Activated naive CD8-positive, alpha-beta T cell (primary cell): ENCODE data around the gene TMUB1.
"Not testable (repeated sequence)": the region's sequence is repeated elsewhere in the genome, so short reads cannot be mapped to it uniquely, and the experiment has no call there.

Experiments used
- H3K27ac Mint-ChIP-seq: one replicate; pipeline ENCODE4 v1.8.0; 2021; ENCODE audit warnings: mixed read lengths
- H3K27me3 Mint-ChIP-seq: one replicate; pipeline ENCODE4 v1.8.0; 2021; ENCODE audit warnings: mixed read lengths
- H3K36me3 Mint-ChIP-seq: one replicate; pipeline ENCODE4 v1.8.0; 2021; ENCODE audit warnings: mixed read lengths
- H3K4me1 Mint-ChIP-seq: one replicate; pipeline ENCODE4 v1.8.0; 2021; ENCODE audit warnings: low read depth, mixed read lengths
- H3K4me3 Mint-ChIP-seq: one replicate; pipeline ENCODE4 v1.8.0; 2021; ENCODE audit warnings: mild to moderate bottlenecking, mixed read lengths
- H3K9me3 Mint-ChIP-seq: one replicate; pipeline ENCODE4 v1.8.0; 2021; ENCODE audit warnings: low read depth, mixed read lengths

Gene TMUB1

GRCh38 chr7:151048911-151049463 lies 34.3 kb downstream of the TMUB1 start:
- H3K36me3 Mint-ChIP-seq: peaks cover 5% of the 10 kb centered on the region
- peaks cover 3% of the 10 kb centered on the region for H3K4me1 Mint-ChIP-seq
- no peak overlapping the region for H3K27ac Mint-ChIP-seq
- no peaks in the 10 kb centered on the region for H3K27me3 Mint-ChIP-seq
- H3K4me3 Mint-ChIP-seq: no peak overlapping the region
- no peaks in the 10 kb centered on the region for H3K9me3 Mint-ChIP-seq

GRCh38 chr7:151047976-151048815 lies 35.1 kb downstream of the TMUB1 start, which contains the start of gene ASIC3:
TSS of gene ASIC3 (plus strand) at chr7:151048531. CDS start at chr7:151048886, 355 bp downstream.
- Mint-ChIP-seq H3K4me1 (peaks cover 3% of the 10 kb centered on the region), H3K4me3 (no peak within 1 kb of the TSS), H3K27ac (peak within 1 kb of the TSS; percentile 28), H3K27me3 (no peaks in the 10 kb centered on the region), H3K36me3 (peaks cover 5% of the 10 kb centered on the region), H3K9me3 (no peaks in the 10 kb centered on the region)

- H3K9me3 Mint-ChIP-seq: no peaks in the 10 kb centered on the region
- H3K36me3 Mint-ChIP-seq: no peaks in the 10 kb centered on the region
- no peaks in the 10 kb centered on the region for H3K27me3 Mint-ChIP-seq
- H3K27ac Mint-ChIP-seq: no peak overlapping the region
- H3K4me1 Mint-ChIP-seq: no peaks in the 10 kb centered on the region
- H3K4me3 Mint-ChIP-seq: no peak overlapping the region
Measured at GRCh38 chr7:151046603-151047573, 36.4 kb downstream of the TMUB1 start.

- Mint-ChIP-seq H3K9me3 (no peaks in the 10 kb centered on the region), H3K4me1 (peaks cover 2% of the 10 kb centered on the region), H3K27me3 (no peaks in the 10 kb centered on the region), H3K27ac (no peak overlapping the region), H3K36me3 (no peaks in the 10 kb centered on the region), H3K4me3 (no peak overlapping the region)
Measured at GRCh38 chr7:151045967-151046366, 37.3 kb downstream of the TMUB1 start.

GRCh38 chr7:151045262-151045661 lies 38.0 kb downstream of the TMUB1 start:
- Mint-ChIP-seq H3K4me1 (peaks cover 2% of the 10 kb centered on the region), H3K9me3 (no peaks in the 10 kb centered on the region)

GRCh38 chr7:151043959-151044358 lies 39.3 kb downstream of the TMUB1 start:
- no peaks in the 10 kb centered on the region for H3K36me3 Mint-ChIP-seq
- H3K27ac Mint-ChIP-seq: no peak overlapping the region
- no peak overlapping the region for H3K4me3 Mint-ChIP-seq
- peaks cover 12% of the 10 kb centered on the region for H3K4me1 Mint-ChIP-seq
- H3K9me3 Mint-ChIP-seq: no peaks in the 10 kb centered on the region
- H3K27me3 Mint-ChIP-seq: no peaks in the 10 kb centered on the region

More at GRCh38 chr7:151045262-151045661, 38.0 kb downstream of the TMUB1 start:
- no peak overlapping the region for H3K27ac Mint-ChIP-seq
- H3K27me3 Mint-ChIP-seq: no peaks in the 10 kb centered on the region
- H3K36me3 Mint-ChIP-seq: no peaks in the 10 kb centered on the region
- H3K4me3 Mint-ChIP-seq: no peak overlapping the region

- not testable (repeated sequence) for H3K4me3 Mint-ChIP-seq, H3K27me3 Mint-ChIP-seq, H3K27ac Mint-ChIP-seq, H3K36me3 Mint-ChIP-seq, H3K9me3 Mint-ChIP-seq
- peaks cover 17% of the 10 kb centered on the region for H3K4me1 Mint-ChIP-seq
Measured at GRCh38 chr7:151043449-151043848, 39.8 kb downstream of the TMUB1 start.

- H3K4me3 Mint-ChIP-seq: no peak overlapping the region
- no peak overlapping the region for H3K27ac Mint-ChIP-seq
- no peaks in the 10 kb centered on the region for H3K9me3 Mint-ChIP-seq
- peaks cover 17% of the 10 kb centered on the region for H3K4me1 Mint-ChIP-seq
- no peaks in the 10 kb centered on the region for H3K27me3 Mint-ChIP-seq
- no peaks in the 10 kb centered on the region for H3K36me3 Mint-ChIP-seq
Measured at GRCh38 chr7:151040616-151041375, 42.5 kb downstream of the TMUB1 start.

- H3K27me3 Mint-ChIP-seq: no peaks in the 10 kb centered on the region
- no peaks in the 10 kb centered on the region for H3K36me3 Mint-ChIP-seq
- peak overlapping the region; percentile 47 for H3K4me3 Mint-ChIP-seq
- H3K4me1 Mint-ChIP-seq: peaks cover 17% of the 10 kb centered on the region
- H3K9me3 Mint-ChIP-seq: no peaks in the 10 kb centered on the region
- H3K27ac Mint-ChIP-seq: peak overlapping the region; percentile 93
Measured at GRCh38 chr7:151039850-151040548, 43.3 kb downstream of the TMUB1 start.

GRCh38 chr7:151038951-151039849 lies 44.1 kb downstream of the TMUB1 start:
- H3K4me3 Mint-ChIP-seq: peak overlapping the region; percentile 47
- no peaks in the 10 kb centered on the region for H3K9me3 Mint-ChIP-seq
- H3K4me1 Mint-ChIP-seq: peaks cover 17% of the 10 kb centered on the region
- peak overlapping the region; percentile 93 for H3K27ac Mint-ChIP-seq
- H3K36me3 Mint-ChIP-seq: no peaks in the 10 kb centered on the region
- H3K27me3 Mint-ChIP-seq: no peaks in the 10 kb centered on the region

- H3K27ac Mint-ChIP-seq: no peak overlapping the region
Measured at GRCh38 chr7:151035902-151036301, 47.4 kb downstream of the TMUB1 start.

GRCh38 chr7:151035026-151035717 lies 48.1 kb downstream of the TMUB1 start:
- Mint-ChIP-seq H3K27ac (no peak overlapping the region), H3K9me3 (no peaks in the 10 kb centered on the region), H3K4me3 (no peak overlapping the region), H3K27me3 (no peaks in the 10 kb centered on the region), H3K36me3 (no peaks in the 10 kb centered on the region), H3K4me1 (peaks cover 20% of the 10 kb centered on the region)

More at GRCh38 chr7:151035902-151036301, 47.4 kb downstream of the TMUB1 start:
- no peak overlapping the region for H3K4me3 Mint-ChIP-seq
- no peaks in the 10 kb centered on the region for H3K9me3 Mint-ChIP-seq
- H3K4me1 Mint-ChIP-seq: peaks cover 19% of the 10 kb centered on the region
- H3K27me3 Mint-ChIP-seq: no peaks in the 10 kb centered on the region
- H3K36me3 Mint-ChIP-seq: no peaks in the 10 kb centered on the region
